ENCODE measurements around the gene FAR2.

DNA sequence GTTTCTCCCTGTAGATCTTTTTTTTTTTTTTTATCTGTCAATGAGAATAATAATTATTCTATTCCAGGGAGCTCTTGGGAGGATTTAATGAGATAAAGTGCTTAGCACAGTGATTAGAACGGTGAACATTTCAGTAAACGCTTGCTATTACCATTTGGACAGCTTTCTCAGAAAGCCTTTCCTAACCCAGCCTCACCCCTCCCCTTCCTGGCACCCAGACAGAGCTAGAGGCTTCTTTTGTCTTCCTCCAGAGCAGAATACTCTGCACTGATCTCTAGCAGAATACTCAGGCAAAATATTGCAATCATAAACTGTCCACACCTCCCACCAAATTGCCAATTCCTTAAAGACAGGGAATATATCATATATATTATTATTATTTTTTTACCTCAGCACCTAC is 165.3 kb downstream of the FAR2 start:
- no peak for TF ChIP-seq CTCF (optimal IDR thresholded peaks at IDR 0.05 in 1 of 3, IDR thresholded peaks at IDR 0.05 in 1 of 3, conservative IDR thresholded peaks at IDR 0.05 in 1 of 3; ENCODE audit: extremely low read depth in 1 of 3, insufficient read depth in 2 of 3, low read length in 3 of 3)
- no peak for TF ChIP-seq EZH2 (IDR thresholded peaks at IDR 0.05; ENCODE audit: low read length)

All from keratinocyte (primary cell).